Right lobe of liver (tissue), 6 donors: ENCODE results near the gene NLRC5. TPM values are rescaled to one million over a fixed set of nuclear protein-coding genes. Genes with fewer than 3 reads are reported as not detected.

Experiments used
- ATAC-seq, 4 donors: fragments of 200-7000 bp; cut with Tn5 transposase; one replicate each; pipeline ENCODE4 v1.9.1; 2020; ENCODE audit warnings: mild to moderate bottlenecking in 4 of 4, moderate library complexity in 4 of 4
- DNase-seq, 3 donors: peaks; one replicate each; pipeline ENCODE4 v3.0.0-alpha.2; 2020
- H3K27ac ChIP-seq, 3 donors: fragments of 200-600 bp; one replicate each; pipeline ENCODE4 v1.8.0; 2022
- H3K27me3 ChIP-seq, 2 donors: fragments of 200-600 bp; one replicate each; pipeline ENCODE4 v1.8.0; 2022
- H3K36me3 ChIP-seq, 4 donors: fragments of 200-600 bp; sonication (generic) in 1 of 4; one replicate each; pipeline versions ENCODE4 v1.5.1 to v1.8.0; 2017 to 2022; ENCODE audit warnings: control low read depth in 1 of 4
- H3K4me1 ChIP-seq, 4 donors: fragments of 200-600 bp; sonication (generic) in 1 of 4; one replicate each; pipeline versions ENCODE4 v1.5.1 to v1.8.0; 2017 to 2022; ENCODE audit warnings: control low read depth in 1 of 4
- H3K4me3 ChIP-seq, 3 donors: fragments of 200-600 bp; one replicate each; pipeline ENCODE4 v1.8.0; 2022
- H3K9me3 ChIP-seq, 4 donors: fragments of 200-600 bp; sonication (generic) in 1 of 4; one replicate each; pipeline versions ENCODE4 v1.5.1 to v1.8.0; 2017 to 2022; ENCODE audit warnings: control low read depth in 1 of 4
- CTCF ChIP-seq, 4 donors: fragments of 200-600 bp in 3 of 4; fragments of 450-650 bp in 1 of 4; IDR thresholded peaks; one replicate each; pipeline versions ENCODE4 v1.5.1 to v1.8.0; 2016 to 2022; ENCODE audit warnings: antibody characterized with exemption in 4 of 4, mild to moderate bottlenecking in 2 of 4
- POLR2A ChIP-seq: fragments of 450-650 bp; IDR thresholded peaks from one replicate; pipeline ENCODE4 v1.6.1; 2017; ENCODE audit warnings: antibody characterized with exemption, mild to moderate bottlenecking
- WGBS: methylation state at CpG from one replicate; pipeline ENCODE4 v1.1.6; 2018; ENCODE audit warnings: low coverage, low lambda C conversion rate; ENCODE audit not compliant: insufficient coverage; ENCODE audit errors: missing lambda C conversion rate; 5-methylcytosine and 5-hydroxymethylcytosine counted together
- intact Hi-C, 2 donors: fragments of 100-400 bp; cut with DNase I; formaldehyde crosslinking; loops; one replicate each; pipeline versions ENCODE4 v1.11.2 to v1.14.1; 2022
- total RNA-seq, 6 experiments: library from RNA; depleted of rRNA in 2 of 6; stranded (reverse); fragments of >200 nt in 2 of 6; fragmentation: NEBNext Ultra II Directional in 3 of 6; extraction: Animal tissue kit (Norgen Biotek cat#: 25700) in 3 of 6; gene quantifications; one replicate each; pipeline versions ENCODE4 v1.1.0 to v1.2.4, GENCODE V29; 2016 to 2023
- donor health status: DM: no; HTN: yes; CAD: no.
- donor health status: DM: no; HTN: no; CAD: no.
- donor health status: DM: no; HTN: no; CAD: no.
- donor health status: DM: no; HTN: yes; CAD: no.
- donor health status: DM: no; HTN: yes; CAD: no.

NLRC5 gene
- total RNA-seq, 6 experiments from 2014 or later = 4.6 to 25.2 (median 13.3) TPM

- Histone ChIP-seq H3K27me3 (no peaks in the 10 kb centered on the region), H3K36me3 (no peaks in the 10 kb centered on the region), H3K4me3 (no peak overlapping the region), H3K9me3 (no peaks in the 10 kb centered on the region), H3K4me1 (peaks cover 0 to 4% (median 0%) of the 10 kb centered on the region in 4 donors), H3K27ac (no peak overlapping the region)
- WGBS = 59% methylated on average over 4 of the region's 4 CpGs
- ATAC-seq (no peak), DNase-seq (no peak)
- intact Hi-C loops = loop anchor here in 1 of 2 donors (10.0 kb wide), 1 partner anchor 82 kb away; no protein-coding TSS in a partner anchor
- TF ChIP-seq POLR2A (no peak), CTCF (IDR thresholded peaks at IDR 0.05) (no peak)
Observed at GRCh38 chr16:56956756-56957155, 32.6 kb upstream of the NLRC5 start.

GRCh38 chr16:56960681-56961281, 28.6 kb upstream of the NLRC5 start:
- DNase-seq (peak in 1 of 3 donors; percentile 20), ATAC-seq (peak; percentile 2 to 28 (median 8))
- intact Hi-C loops = no loop called here
- Histone ChIP-seq H3K27ac (peak overlapping the region in 1 of 3 donors; percentile 24), H3K4me1 (peaks cover 0 to 21% (median 2%) of the 10 kb centered on the region in 4 donors), H3K9me3 (no peaks in the 10 kb centered on the region), H3K27me3 (no peaks in the 10 kb centered on the region), H3K4me3 (no peak overlapping the region), H3K36me3 (no peaks in the 10 kb centered on the region)
- TF ChIP-seq POLR2A (no peak), CTCF (IDR thresholded peaks at IDR 0.05) (no peak)
- 39% methylated on average over 3 of the region's 13 CpGs for WGBS

- 68% methylated on average over 3 of the region's 3 CpGs for WGBS
- Histone ChIP-seq H3K4me3 (no peak overlapping the region), H3K4me1 (peaks cover 0 to 26% (median 2%) of the 10 kb centered on the region in 4 donors), H3K9me3 (no peaks in the 10 kb centered on the region), H3K27me3 (no peaks in the 10 kb centered on the region), H3K27ac (peak overlapping the region in 2 of 3 donors; percentile 23 to 40), H3K36me3 (no peaks in the 10 kb centered on the region)
- ATAC-seq = peak in 3 of 4 donors; percentile 13 to 34 (median 17)
- TF ChIP-seq POLR2A (no peak), CTCF (IDR thresholded peaks at IDR 0.05) (no peak)
- intact Hi-C loops = no loop called here
- DNase-seq = peak in 1 of 3 donors; percentile 5
Observed at GRCh38 chr16:56961386-56961785, 28.0 kb upstream of the NLRC5 start.

- WGBS = no CpG with 5 or more reads among the region's 12 CpGs
- H3K27ac ChIP-seq = peak within 1 kb of the TSS; percentile 11 to 40 (median 23)
- H3K36me3 ChIP-seq = no peaks in the 10 kb centered on the region
- intact Hi-C loops = no loop called here
- ATAC-seq = peak; percentile 23 to 61 (median 26)
- H3K9me3 ChIP-seq = no peaks in the 10 kb centered on the region
- peaks cover 0 to 26% (median 2%) of the 10 kb centered on the region in 4 donors for H3K4me1 ChIP-seq
- peak in 1 of 3 donors; percentile 43 for DNase-seq
- TF ChIP-seq CTCF (IDR thresholded peaks at IDR 0.05) = no peak
- no peak for TF ChIP-seq POLR2A
- H3K27me3 ChIP-seq = no peaks in the 10 kb centered on the region
- no peak within 1 kb of the TSS for H3K4me3 ChIP-seq
Observed at GRCh38 chr16:56961851-56962281, 27.5 kb upstream of the NLRC5 start, which contains the start of gene CETP. CETP (plus strand) TSS chr16:56961950; CDS start chr16:56961980, 30 bp downstream.
